GM19023 (cell line): ENCODE results near the gene QPRT.
"Not testable (repeated sequence)": the region's sequence is repeated elsewhere in the genome, so short reads cannot be mapped to it uniquely, and the experiment has no call there.

Experiments used
- ATAC-seq: cut with Tn5 transposase; IDR thresholded peaks from one replicate; pipeline ENCODE4 v1.9.1; 2021; ENCODE audit warnings: mild to moderate bottlenecking, moderate library complexity; ENCODE audit not compliant: unreplicated experiment

Gene QPRT

DNA sequence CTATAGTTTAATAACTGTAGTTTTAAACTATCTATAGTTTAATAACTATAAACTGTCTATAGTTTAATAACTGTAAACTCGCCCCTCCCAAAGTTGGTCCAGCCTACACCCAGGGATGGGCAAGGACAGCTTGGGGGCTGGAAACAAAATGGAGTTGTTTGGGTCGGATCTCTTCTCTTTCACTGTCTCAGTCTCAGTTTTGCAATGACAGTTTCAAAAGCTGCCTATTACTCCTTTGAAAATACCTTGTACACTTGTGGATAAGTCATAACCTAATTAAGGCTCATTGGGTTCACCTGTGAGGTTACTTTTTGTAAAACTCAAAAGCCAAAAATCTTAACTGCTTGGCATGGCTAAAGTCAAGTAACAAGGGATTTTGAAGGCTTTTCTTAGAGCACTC is 35.4 kb downstream of the QPRT start:
- ATAC-seq, result no peak

DNA sequence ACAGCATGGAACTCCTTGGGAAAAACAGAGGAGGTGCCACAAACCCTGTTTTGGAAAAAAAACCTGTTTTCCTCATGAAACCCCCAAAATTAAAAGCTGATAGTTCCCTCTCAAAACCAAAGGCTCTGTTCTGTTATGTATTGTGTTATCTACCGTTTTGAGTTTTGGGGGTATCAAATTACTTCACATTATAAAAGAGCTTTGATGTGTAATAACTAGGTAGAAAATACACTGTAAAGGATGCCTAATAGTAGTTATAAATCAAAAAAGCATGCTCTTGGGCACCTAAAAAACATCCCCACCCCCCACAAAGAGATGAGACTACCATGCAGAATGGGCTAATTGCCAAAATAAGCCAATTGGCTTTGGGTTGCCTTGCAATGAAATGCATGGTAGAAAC is 36.0 kb downstream of the QPRT start:
- no peak for ATAC-seq

DNA sequence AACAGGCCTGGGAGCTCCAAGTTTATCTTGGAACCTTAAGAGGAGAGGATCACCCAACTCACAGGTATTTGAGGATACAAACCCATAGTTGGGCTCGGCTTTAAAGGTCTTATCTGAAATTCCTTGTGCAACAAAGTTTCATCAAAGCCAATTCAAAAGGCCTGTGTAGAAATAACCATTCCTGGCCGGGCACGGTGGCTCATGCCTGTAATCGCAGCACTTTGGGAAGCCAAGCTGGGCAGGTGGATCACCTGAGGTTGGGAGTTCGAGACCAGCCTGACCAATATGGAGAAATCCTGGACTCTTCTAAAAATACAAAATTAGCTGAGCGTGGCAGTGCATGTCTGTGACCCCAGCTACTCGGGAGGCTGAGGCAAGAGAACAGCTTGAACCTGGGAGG is 38.1 kb downstream of the QPRT start:
- no peak for ATAC-seq

DNA sequence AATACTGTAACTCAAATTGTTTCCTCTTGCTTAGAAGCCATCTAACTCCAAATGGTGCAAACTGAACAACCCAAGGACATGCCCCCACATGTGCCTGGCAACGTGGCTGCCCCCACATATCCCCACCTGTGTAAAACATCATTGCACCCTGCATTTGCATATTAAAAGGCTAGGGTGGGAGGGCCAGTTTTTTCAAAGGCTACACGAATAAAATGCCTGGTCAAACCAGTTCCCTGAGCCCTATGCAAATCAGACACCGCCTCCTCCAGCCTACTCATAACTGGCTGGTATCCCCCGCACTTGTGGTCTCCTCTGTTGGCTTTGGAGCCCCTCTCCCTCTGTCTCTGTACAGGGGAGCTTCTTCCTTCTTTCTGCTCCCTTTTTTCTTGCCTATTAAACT is 40.1 kb downstream of the QPRT start:
- no peak for ATAC-seq

DNA sequence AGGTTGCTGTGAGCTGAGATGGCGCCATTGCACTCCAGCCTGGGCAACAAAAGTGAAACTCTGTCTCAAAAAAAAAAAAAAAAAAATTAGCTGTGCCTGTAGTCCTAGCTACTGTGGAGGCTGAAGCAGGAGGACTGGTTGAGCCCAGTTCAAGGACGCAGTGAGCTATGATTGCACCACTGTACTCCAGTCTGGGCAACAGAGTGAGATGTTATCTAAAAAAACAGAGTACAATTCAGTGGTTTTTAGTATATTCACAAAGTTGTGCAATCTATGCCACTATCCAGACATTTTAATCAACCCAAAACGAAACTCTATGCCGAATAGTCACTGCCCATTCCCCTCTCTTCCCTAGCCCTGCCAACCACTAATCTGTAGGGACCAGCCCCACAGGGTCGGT is 41.7 kb downstream of the QPRT start:
- no peak for ATAC-seq

DNA sequence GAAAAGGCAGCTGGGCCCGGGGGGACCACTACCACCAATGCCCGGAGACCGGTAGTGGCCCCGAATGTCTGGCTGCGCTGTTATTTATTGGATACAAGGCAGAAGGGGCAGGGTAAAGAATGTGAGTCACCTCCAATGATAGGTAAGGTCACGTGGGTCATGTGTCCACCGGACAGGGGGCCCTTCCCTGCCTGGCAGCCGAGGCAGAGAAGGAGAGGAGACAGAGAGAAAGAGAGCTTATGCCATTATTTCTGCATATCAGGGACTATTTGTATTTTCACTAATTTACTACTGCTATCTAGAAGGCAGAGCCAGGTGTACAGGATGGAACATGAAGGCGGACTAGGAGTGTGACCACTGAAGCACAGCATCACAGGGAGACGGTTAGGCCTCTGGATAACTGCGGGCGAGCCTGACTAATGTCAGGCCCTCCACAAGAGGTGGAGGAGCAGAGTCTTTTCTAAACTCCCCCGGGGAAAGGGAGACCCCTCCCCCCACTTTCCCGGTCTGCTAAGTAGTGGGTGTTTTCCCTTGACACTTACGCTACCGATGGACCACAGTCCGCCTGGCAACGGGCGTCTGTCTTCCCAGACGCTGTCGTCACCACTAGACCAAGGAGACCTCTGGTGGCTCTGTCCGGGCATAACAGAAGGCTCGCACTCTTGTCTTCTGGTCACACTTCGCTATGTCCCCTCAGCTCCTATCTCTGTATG is 42.3 kb downstream of the QPRT start:
- not testable (repeated sequence) for ATAC-seq

DNA sequence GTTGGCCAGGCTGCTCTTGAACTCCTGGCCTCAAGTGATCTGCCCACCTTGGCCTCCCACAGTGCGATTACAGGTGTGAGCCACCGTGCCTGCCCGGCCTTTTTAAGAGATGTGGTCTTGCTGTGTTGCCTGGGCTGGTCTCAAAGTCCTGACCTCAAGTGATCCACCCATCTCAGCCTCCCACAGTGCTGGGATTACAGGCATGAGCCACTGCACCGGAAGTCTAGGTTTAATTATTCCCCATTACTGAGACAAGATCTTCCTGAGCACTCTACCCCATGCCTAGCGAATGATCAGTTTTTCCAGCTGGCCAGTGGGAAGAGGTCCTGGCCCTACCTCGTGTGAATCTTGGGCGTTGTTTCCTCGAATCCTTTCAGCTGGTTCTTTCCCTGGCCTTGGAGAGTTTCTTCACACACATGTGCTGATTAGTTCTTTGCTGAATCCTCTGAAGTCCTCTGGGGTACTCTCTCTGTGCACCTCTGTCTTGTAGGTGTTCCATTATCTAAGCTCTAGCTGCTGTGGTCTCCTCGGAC is 47.9 kb downstream of the QPRT start:
- ATAC-seq, result no peak

DNA sequence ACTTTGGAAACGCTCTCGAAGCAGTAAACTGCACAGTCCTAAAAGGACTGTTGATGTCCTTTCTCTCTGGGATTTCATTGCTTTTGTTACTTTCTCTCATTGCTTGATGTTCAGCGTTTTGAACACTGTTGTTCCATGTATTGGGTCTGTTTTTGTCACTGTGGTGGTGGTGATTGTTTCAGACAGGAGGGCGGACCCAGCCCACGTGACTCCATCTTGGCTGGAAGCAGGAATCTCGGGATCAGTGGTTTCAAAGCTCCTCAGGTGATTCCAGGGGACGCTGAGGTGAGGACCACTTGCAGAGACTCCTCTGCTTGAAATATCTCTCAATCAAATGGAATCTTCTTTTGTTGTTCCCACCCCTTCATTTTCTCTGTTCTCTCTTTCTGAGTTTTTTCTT is 48.5 kb downstream of the QPRT start:
- ATAC-seq, result no peak

DNA sequence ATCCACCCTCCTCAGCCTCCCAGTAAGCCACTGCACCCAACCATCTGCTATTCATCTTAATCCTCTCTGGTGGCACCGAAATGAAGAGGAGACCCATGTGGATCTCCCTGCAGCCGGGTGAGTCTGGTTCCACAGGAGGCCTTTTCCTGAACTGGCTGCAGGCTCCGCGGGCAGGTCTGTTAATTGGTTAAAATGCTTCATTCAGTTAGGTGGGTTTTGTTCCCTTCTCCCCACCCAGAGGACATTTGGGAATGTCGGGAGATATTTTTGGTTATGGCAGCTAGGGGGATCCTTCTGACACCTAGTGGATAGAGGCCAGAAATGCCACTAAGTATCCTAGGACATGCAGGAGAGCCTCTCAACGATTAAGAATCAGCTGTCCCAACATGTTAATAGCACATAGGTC is 50.1 kb downstream of the QPRT start:
- no peak for ATAC-seq

DNA sequence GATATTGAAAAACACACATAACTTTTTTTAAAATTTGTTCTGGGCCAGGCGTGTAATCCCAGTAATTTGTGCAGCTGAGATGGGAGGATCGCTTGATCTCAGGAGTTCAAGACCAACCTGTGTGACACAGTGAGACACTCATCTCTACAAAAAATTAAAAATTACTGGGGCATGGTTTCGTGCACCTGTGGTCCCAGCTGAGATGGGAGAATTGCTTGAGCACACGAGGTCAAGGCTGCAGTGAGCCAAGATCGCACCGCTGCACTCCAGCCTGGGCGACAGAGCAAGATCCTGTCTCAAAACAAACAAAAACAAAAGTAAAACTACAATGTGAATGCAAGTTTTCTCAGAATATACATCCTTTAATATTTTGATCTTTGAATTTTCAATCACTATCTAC is 51.7 kb downstream of the QPRT start:
- ATAC-seq, result no peak

DNA sequence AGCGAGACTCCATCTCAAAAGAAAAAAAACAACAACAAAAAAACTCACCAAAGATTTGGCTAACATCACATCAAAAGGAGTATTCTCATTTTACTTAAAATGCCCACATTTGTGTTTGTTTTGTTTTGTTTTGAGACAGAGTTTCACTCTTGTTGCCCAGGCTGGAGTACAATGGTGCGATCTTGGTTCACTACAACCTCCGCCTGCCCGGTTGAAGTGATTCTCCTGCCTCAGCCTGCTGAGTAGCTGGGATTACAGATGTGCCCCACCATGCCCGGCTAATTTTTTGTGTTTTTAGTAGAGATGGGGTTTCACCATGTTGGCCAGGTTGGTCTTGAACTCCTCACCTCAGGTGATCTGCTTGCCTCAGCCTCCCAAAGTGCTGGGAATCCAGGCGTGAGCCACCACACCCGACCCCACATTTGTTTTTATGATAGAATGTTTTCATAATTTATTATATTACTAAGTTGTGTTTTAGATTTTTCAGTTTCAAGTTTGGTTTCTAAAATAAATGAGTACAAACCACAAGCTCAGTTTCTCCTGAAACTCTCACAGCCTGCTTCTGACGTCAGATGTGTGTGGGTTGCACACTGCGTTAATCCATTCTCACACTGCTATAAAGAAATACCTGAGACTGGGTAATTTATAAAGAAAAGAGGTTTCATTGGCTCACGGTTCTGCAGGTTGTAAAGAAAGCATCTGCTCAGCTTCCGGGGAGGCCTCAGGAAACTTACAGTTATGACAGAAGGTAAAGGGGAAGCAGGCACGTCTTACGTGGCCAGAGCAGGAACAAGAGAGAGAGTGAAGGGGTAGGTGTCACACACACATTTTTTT is 53.0 kb downstream of the QPRT start:
- not testable (repeated sequence) for ATAC-seq

DNA sequence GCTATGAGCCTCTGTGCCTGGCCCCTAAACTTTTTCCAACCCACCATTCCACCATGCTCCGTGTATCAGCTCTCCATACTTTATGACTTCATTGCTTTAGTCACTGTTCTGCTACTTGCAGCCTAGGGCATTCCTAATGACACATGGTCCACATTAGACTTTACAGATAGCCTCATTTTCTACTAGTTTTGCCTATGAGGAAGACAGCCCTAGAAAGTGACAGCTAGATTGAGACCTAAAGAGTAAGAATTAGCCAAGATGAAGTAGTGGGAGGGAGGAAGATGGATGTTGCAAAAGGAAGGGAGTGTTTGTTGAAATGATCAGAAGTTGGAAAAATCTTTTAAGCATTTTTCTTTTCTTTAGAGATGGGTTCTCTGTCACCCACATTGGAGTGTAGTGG is 55.8 kb downstream of the QPRT start:
- no peak for ATAC-seq

DNA sequence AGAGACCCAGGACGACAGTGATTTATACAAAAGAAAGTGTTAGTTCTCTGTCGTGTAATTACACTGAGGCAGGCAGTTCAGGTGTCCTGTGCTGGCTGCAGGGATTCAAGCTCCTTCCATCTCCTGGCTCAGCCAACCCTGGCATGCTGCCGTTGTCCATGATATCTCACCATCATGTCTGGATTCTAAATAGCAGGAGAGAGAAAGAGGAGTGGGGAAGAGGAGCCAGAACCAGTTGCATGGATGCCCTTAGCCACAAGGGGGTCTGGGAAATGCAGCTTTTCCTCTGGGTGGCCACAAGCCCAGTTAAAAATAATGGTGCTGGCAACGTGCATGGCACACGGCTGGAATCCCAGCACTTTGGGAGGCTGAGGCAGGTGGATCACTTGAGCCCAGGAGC is 57.1 kb downstream of the QPRT start:
- no peak for ATAC-seq

DNA sequence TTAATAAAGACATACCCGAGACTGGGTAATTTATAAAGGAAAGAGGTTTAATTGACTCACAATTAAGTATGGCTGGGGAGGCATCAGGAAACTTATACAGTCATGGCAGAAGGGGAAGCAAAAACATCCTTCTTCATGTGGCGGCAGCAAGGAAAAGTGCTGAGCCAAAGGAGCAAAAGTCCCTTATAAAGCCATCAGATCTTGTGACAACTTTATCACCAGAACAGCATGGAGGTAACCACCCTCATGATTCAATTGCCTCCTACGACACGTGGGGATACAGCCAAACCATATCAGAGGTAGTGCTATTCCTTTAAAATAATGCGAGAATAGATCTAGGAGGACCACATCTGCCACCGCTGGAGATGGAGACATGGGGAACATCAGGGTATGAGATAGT is 57.8 kb downstream of the QPRT start:
- no peak for ATAC-seq

DNA sequence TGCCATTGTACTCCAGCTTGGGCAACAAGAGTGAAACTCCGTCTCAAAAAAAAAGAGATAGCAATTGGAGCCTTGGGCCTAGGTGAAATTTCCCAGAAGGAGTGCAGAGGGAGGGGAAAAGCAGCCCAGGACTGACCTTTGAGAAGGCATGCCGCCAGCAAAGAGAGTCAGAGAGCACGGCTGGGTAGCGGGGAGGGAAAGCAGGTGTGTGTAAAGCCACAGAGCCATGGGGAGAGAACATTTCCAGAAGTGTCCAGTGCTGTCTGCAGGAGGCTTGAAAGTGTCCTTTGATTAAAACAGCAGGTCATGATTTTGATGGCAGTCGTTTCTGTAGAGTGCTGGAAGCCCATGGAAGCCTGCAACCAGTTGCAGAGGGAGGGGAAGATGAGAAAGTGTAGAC is 58.7 kb downstream of the QPRT start:
- no peak for ATAC-seq

DNA sequence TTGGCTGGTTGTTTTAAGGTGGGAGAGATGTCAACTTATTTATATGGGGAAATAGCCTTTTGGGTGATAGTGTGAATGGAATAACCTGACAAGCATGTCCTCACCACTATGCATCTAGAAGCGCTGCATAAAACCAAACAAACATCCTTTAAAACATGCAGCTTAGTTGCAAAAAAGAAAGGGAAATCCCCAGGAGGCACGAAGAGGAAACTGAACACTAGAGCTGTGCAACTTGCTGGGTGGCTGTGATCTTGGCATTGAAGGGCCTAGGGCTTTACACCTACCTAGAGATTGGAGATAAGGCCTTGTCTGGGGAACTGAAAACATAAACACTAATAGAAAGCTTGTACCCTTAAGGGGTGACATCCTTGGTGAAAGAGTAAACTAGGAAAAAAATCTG is 59.5 kb downstream of the QPRT start:
- no peak for ATAC-seq

DNA sequence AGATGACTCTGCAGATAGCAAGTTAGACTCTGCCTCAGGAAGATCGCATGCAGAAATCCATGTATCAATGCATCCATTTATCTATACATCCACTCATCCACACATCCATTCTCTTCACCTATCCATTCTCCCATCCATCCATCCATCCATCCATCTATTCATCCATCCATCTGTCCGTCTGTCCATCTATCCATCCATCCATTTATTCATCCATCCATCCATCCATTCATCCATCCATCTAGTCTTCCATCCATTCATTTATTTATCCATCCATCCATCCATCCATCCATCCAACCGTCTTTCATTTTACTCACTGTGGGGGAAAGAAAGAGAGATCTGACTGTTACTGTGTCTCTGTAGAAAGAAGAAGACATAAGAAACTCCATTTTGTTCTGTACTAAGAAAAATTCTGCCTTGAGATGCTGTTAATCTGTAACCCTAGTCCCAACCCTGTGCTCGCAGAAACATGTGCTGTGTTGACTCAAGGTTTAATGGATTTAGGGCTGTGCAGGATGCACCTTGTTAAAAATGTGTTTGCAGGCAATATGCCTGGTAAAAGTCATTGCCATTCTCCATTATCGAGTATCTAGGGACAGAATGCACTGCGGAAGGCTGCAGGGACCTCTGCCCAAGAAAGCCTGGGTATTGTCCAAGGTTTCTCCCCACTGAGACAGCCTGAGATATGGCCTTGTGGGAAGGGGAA is 61.1 kb downstream of the QPRT start:
- ATAC-seq, result not testable (repeated sequence)

DNA sequence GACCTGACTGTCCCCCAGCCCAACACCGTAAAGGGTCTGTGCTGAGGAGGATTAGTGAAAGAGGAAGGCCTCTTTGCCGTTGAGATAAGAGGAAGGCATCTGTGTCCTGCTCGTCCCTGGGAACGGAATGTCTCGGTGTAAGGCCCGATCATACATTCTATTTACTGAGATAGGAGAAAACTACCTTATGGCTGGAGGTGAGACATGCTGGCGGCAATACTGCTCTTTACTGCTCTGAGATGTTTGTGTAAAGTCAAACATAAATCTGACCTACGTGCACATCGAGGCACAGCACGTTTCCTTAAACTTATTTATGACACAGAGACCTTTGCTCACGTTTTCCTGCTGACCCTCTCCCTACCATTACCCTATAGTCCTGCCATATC is 61.6 kb downstream of the QPRT start:
- ATAC-seq, result not testable (repeated sequence)

DNA sequence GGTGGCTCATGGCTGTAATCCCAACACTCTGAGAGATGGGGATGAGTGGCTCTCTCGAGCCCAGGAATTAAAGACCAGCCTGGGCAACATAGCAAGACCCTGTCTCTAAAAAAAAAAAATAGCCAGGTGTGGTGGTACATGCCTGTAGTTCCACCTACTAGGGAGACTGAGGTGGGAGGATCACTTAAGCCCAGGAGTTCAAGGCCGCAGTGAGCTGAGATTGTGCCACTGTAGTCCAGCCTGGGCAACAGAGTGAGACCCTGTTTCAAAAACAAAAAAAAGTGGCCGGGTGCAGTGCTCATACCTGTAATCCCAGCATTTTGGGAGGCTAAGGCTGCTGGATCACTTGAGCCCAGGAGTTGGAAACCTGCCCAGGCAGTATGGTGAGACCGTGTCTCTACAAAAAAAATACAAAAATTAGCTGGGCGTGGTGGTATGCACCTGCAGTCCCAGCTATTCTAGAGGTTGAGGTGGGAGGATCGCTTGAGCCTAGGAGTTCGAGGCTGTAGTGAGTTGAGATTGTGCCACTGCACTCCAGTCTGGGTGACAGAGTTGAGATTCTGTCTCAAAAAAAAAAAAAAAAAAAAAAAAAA is 63.8 kb downstream of the QPRT start:
- ATAC-seq, result no peak

DNA sequence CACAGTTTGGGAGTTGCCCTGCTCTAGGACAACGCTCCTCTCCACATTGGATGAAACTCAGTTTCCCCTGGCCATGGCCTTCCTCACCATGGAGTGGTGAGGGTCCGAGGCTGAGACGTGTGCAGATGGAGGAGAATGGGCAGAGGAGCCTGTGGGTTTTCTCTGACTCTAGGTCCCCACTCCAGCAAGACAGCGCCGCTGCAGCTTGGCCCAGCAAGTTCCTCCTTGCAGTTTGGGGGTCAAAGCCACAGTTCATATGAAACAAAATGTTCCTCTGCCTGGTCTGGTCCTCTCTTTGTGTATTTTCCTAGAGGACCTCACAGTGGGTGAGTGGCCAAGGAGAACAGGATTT is 64.5 kb downstream of the QPRT start:
- ATAC-seq, result no peak

DNA sequence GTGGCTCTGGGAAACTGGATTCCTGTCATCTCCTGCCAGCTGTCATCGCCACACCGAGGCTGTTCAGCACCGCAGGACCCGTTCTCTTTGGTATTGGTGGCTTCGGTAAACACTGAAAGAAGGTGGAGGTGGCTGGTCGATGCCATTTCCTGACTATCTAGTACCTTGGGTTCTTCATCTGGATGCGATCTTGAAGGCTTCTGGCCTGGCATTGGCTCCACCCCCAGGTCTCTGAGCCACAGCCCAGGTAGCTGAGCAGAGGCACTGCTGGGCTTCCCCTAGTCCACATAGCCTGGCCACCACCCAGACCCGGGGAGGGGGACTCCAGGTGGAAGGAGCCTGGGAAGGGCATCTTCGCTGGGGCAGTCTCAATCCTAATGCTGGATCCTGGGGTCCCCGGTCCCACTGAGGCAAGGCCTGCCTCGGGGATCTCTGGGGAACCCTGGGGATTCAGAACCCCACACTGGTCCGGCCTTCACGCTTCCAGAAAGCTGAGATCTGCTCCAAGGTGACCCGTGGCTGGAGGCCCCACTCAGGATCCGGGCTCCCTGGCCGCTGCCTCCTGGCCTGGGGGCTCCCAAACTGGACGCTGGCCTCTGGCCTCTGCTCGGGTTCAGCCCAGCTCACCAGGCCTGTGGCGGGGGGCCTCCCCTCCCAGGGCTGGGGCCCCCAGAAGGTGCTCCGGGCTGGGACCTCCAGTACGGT is 65.0 kb downstream of the QPRT start:
- ATAC-seq, result no peak
